ENCODE results near the gene USH1C. TPM values are rescaled to one million over a fixed set of nuclear protein-coding genes. Genes with fewer than 3 reads are reported as not detected.

USH1C gene
- total RNA-seq, result not detected in 2 replicates

DNA sequence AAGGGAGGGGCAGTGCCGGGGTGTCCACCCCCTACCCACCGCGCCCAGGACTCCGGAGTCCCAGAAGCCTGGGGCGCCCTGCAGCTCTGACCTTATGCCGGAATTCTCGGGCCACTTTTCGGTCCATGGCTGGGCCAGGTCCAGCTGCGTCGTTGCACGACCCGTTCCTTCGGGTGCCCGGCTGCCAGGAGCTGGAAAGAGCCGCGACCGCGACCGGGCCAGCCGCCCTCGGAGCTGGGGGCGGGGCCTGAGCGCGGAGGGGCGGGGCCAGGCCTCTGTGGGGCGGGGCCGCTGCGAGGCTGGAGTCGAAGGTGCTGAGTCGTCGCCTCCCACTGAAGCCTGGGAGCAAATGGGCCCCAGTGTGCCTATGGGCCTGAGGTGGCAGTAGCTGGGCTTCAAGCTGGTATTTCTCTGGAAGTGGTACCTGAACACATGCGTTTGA, at the start of gene USH1C:
USH1C (minus strand) TSS at position 236 of the 442 bp plus-strand sequence; CDS start at position 127, 109 bp downstream.

DNA sequence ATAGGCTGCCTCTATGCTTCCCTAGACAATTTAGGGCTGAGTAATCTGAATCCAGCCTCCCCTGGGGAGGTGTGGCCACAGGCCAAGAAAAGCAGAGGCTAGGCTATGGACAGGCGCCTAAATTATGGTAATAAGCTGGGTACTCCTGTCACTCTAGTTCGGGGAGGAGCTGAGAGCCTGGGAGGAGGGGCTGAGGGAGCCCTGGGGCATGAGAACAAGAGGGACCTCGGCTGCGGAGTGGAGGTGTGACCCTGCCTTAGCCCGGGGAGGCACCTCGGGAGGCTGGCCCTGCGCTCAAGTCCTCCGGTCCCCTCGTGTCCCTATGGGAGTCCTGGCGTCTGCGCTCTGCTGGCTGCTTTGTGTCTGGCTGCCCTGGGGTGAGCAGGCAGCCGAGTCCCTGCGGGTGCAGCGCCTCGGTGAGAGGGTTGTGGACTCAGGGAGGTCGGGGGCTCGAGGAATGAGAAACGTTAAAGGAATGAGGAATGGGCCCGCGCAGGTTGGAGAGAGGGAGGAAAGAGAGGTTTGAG, 2.9 kb upstream of the USH1C start, which contains the start of gene OTOG:
OTOG (plus strand) TSS at position 209 of the 527 bp plus-strand sequence; CDS start at position 323, 114 bp downstream.

DNA sequence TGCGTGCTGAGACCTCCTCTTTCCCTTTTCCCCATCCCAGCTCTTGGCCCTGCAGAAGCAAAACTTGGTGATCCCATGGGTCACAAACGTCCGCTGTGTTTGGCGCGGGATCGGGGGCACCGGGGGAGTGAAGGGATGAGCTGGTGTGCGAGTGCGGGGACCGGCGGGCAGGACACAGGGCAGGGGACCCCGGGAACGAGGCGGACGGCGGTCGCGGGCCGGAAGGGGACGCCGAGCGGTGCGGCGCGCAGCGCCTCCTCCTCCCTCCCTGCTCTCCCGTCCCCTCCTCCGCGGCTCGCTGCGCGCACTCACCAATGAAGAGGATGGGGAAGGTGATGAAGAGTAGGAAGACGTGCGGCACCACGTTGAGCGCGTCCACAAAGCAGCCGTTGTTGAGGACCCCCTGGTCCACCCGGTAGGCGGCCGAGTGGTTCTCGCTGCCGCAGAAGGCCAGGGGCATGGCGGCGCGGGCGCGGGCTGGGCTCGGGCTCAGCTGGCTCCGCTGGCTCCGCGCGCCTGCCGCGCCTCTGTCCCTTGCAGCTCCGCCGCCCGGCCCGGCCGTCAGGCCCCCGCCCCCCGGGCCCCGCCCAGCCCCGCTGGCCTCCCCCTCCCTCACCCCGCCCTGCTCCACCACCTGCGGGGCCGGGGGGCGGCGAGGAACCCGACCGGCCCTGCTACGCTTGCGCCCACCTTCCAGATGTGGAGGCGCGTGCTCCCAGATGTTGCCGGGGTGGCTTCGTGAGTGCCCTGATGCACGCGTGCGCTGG, 67.7 kb downstream of the USH1C start, which contains the start of gene ABCC8:
ABCC8 (minus strand) TSS at position 529 of the 767 bp plus-strand sequence; CDS start at position 460, 69 bp downstream.

Other genes with a start within 250 kb of the USH1C start
- gene NCR3LG1, start 192.6 kb downstream of the USH1C start, total RNA-seq, result 25.0 and 38.1 TPM in 2 replicates
- 0.07 and 0.13 TPM in 2 replicates for gene KCNJ11, start 155.8 kb downstream of the USH1C start, total RNA-seq
- gene ABCC8, start 67.6 kb downstream of the USH1C start, total RNA-seq, result not detected in 2 replicates
- gene OTOG, start 2.8 kb upstream of the USH1C start, total RNA-seq, result not detected in 2 replicates
- gene MYOD1, start 175.2 kb upstream of the USH1C start, total RNA-seq, result not detected in 2 replicates
- not detected in 2 replicates for gene KCNC1, start 190.4 kb upstream of the USH1C start, total RNA-seq

Measured in thoracic aorta endothelial cell (primary cell).